Fibroblast of lung (primary cell): Measurements from ENCODE around the gene SDCCAG8. TPM values are rescaled to one million over a fixed set of nuclear protein-coding genes. Genes with fewer than 3 reads are reported as not detected.

Experiments used
- DNase-seq, 2 donors: peaks; one replicate each; pipeline versions ENCODE4 v3.0.0 to v3.0.0-alpha.2; 2010; ENCODE audit warnings: low read depth in 2 of 2
- H2AFZ ChIP-seq: 2 replicates; pipeline ENCODE4 v1.5.1; 2012; ENCODE audit warnings: low read length, control low read depth, inconsistent platforms
- H3K27ac ChIP-seq: 2 replicates; pipeline ENCODE4 v1.5.1; 2011; ENCODE audit warnings: low read length, control low read depth; ENCODE audit not compliant: insufficient read depth
- H3K27me3 ChIP-seq: 2 replicates; pipeline ENCODE4 v1.5.1; 2011; ENCODE audit warnings: mild to moderate bottlenecking, low read length; ENCODE audit not compliant: control insufficient read depth, insufficient read depth
- H3K36me3 ChIP-seq: 2 replicates; pipeline ENCODE4 v1.5.1; 2011; ENCODE audit warnings: low read length; ENCODE audit not compliant: control insufficient read depth, insufficient read depth
- H3K4me1 ChIP-seq: 2 replicates; pipeline ENCODE4 v1.5.1; 2011; ENCODE audit warnings: low read length; ENCODE audit not compliant: control insufficient read depth, insufficient read depth; ENCODE audit errors: extremely low read depth
- H3K4me2 ChIP-seq: 2 replicates; pipeline ENCODE4 v1.5.1; 2011; ENCODE audit warnings: low read length, control low read depth; ENCODE audit not compliant: insufficient read depth; ENCODE audit errors: extremely low read depth
- H3K4me3 ChIP-seq, 4 experiments: fragments of 200-600 bp in 1 of 4; sonication (generic) in 1 of 4; replicated peaks in 1 of 4; 2 replicates each; pipeline ENCODE4 v1.5.1; 2011 to 2016; ENCODE audit warnings: low read length in 4 of 4, low read depth in 3 of 4, mild to moderate bottlenecking in 3 of 4, control low read depth in 2 of 4, inconsistent platforms in 1 of 4, mixed read lengths in 1 of 4; ENCODE audit not compliant: insufficient read depth in 1 of 4; ENCODE audit errors: control extremely low read depth in 1 of 4
- H3K79me2 ChIP-seq: 2 replicates; pipeline ENCODE4 v1.5.1; 2012; ENCODE audit warnings: mild to moderate bottlenecking, low read length, inconsistent platforms; ENCODE audit not compliant: control insufficient read depth, insufficient read depth
- H3K9ac ChIP-seq: 2 replicates; pipeline ENCODE4 v1.5.1; 2011; ENCODE audit warnings: mild to moderate bottlenecking, low read length, control low read depth; ENCODE audit not compliant: insufficient read depth
- H3K9me3 ChIP-seq: 2 replicates; pipeline ENCODE4 v1.5.1; 2012; ENCODE audit warnings: low read depth, low read length; ENCODE audit not compliant: control insufficient read depth, insufficient read depth
- H4K20me1 ChIP-seq: 2 replicates; pipeline ENCODE4 v1.5.1; 2011; ENCODE audit warnings: low read length; ENCODE audit not compliant: control insufficient read depth, insufficient read depth; ENCODE audit errors: extremely low read depth
- EZH2 ChIP-seq: IDR thresholded peaks from 2 replicates; pipeline ENCODE4 v1.5.1; 2012; ENCODE audit warnings: low read length, control low read depth, mild to moderate bottlenecking; ENCODE audit errors: missing control alignments
- polyA plus RNA-seq, 2 donors: library from polyadenylated mRNA; depleted of rRNA in 1 of 2; stranded (reverse) in 1 of 2; unstranded in 1 of 2; fragments of >200 nt; gene quantifications; 2 replicates each; pipeline ENCODE4 v1.2.1, GENCODE V29; 2011 to 2012; ENCODE audit warnings: missing spikeins in 1 of 2
- total RNA-seq: library from RNA; depleted of rRNA; stranded (reverse); fragments of >200 nt; gene quantifications from 2 replicates; pipeline ENCODE4 v1.2.1, GENCODE V29; 2014
- TF ChIP-seq, protein P1 (sequence below), 2 donors: IDR thresholded peaks in 1 of 2; conservative IDR thresholded peaks in 1 of 2; 1 replicate in 1 of 2; 2 replicates in 1 of 2; pipeline ENCODE4 v1.5.1; 2011 to 2012; ENCODE audit warnings: low read length in 2 of 2, control low read depth in 1 of 2, inconsistent platforms in 1 of 2, low read depth in 1 of 2, mild to moderate bottlenecking in 1 of 2

Gene SDCCAG8
- total and polyA plus RNA-seq, 2 donors (not counting 1 experiment from before 2014, with no cell fraction given), result 34.8 to 53.2 TPM

DNA sequence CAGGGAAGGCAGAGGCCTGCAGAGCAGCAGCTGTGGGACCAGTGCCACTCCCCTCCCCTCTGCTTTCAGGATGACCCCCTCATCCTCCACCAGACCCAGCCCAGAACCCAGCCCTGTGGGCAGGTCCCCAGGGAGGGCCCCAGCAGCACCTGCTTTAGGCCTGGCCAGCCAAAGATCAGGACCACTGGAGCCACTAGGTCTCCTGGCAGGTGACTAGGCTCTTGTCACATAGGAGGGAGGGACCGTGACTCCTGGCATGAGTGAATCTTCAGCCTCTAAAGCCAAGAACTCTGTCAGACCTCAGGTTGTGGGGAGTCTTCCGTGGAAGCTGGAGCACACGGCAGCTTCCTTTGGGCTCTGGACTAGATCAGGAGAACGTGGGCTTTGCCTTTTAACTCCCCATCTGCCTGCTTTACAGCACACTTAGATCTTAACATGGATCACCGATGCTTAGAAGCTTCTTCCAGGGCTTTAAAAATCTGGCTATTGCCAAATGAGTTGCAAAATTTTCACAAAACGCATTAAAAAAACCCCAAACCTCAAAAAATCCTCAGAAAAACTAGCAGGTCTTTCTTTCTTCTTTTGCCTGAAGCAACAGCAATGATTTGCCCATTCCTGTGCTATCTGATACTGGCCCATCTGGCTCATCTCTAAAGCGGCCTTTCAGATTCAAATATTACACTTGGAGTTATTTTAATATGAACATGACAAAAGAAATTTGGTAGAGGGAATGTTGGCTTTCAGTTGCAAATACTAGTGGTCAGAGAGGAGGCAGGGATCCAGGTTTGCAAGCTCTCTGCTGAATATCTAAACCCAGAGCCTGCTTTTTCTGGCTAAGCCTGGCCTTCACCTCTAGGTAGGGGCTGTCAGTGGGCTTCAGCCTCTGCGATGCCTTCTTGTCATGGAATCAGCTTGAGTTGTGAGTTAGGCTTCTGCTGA is 235.2 kb downstream of the SDCCAG8 start:
- no peak overlapping the region for H3K4me3 ChIP-seq
- peaks cover 3% of the 10 kb centered on the region for H3K36me3 ChIP-seq
- no peak overlapping the region for H2AFZ ChIP-seq
- H3K27me3 ChIP-seq, result no peaks in the 10 kb centered on the region
- peak; percentile 56 to 91 for DNase-seq
- H3K79me2 ChIP-seq, result no peaks in the 10 kb centered on the region
- peaks cover 7% of the 10 kb centered on the region for H3K4me1 ChIP-seq
- TF ChIP-seq, protein P1, sequence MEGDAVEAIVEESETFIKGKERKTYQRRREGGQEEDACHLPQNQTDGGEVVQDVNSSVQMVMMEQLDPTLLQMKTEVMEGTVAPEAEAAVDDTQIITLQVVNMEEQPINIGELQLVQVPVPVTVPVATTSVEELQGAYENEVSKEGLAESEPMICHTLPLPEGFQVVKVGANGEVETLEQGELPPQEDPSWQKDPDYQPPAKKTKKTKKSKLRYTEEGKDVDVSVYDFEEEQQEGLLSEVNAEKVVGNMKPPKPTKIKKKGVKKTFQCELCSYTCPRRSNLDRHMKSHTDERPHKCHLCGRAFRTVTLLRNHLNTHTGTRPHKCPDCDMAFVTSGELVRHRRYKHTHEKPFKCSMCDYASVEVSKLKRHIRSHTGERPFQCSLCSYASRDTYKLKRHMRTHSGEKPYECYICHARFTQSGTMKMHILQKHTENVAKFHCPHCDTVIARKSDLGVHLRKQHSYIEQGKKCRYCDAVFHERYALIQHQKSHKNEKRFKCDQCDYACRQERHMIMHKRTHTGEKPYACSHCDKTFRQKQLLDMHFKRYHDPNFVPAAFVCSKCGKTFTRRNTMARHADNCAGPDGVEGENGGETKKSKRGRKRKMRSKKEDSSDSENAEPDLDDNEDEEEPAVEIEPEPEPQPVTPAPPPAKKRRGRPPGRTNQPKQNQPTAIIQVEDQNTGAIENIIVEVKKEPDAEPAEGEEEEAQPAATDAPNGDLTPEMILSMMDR (conservative IDR thresholded peaks at IDR 0.05 in 1 of 2, IDR thresholded peaks at IDR 0.05 in 1 of 2; ENCODE audit: low read depth in 1 of 2, low read length in 2 of 2), result no peak
- no peak for TF ChIP-seq EZH2
- no peaks in the 10 kb centered on the region for H3K9me3 ChIP-seq
- no peaks in the 10 kb centered on the region for H4K20me1 ChIP-seq
- H3K9ac ChIP-seq, result no peak overlapping the region
- H3K27ac ChIP-seq, result no peak overlapping the region
- no peak overlapping the region for H3K4me2 ChIP-seq

DNA sequence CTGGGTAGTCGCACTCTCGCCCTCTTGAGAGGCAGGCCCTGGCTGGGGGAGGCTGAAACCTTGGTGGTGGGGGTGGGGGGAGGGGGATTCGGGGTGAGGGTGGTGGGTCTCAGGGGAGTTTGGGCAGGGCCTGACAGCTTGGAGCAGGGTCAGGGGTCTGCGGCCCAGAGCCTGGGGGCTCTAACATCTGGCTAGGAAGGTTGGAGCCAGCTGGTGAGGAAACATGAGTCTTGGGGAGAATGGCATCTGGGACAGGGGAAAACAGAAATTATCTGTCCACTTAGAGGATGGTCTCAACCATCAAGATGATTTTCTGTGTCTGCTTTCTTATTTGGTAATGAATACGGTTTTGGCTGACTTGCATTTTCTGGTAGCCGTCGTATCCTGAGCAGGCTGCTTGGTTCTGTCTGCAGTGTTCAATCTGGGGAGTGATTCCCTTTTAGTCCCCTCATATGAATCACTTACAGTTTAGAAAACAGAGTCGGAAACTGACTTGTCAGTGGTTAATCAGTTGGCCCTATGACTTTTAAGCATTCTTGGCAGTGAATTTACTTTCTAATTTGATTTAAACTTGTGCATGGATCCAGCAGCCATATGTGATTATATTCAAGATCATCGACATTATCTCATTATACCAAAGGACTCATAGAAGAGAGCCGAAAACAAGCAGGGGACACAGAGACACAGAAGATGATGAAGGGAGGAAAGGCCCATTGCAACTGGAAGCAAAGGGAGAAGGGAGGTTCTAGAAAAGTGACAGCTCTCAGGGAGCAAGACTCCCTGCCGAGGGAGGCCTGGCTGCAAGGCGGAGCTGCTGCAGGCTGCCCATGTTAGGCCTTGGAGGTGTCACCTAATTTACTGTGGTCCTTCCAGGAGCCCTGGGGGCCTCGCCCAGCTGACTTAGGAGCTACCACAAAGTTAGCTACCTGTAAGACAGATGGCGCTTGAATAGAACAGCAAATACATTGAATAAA is 237.6 kb downstream of the SDCCAG8 start:
- H3K9ac ChIP-seq, result no peak overlapping the region
- peaks cover 7% of the 10 kb centered on the region for H3K36me3 ChIP-seq
- no peaks in the 10 kb centered on the region for H3K9me3 ChIP-seq
- no peak overlapping the region for H3K27ac ChIP-seq
- no peak overlapping the region for H2AFZ ChIP-seq
- H3K4me1 ChIP-seq, result peaks cover 9% of the 10 kb centered on the region
- DNase-seq, result peak; percentile 29 to 63
- no peaks in the 10 kb centered on the region for H3K27me3 ChIP-seq
- H3K79me2 ChIP-seq, result no peaks in the 10 kb centered on the region
- no peak for TF ChIP-seq EZH2
- TF ChIP-seq, protein P1 (conservative IDR thresholded peaks at IDR 0.05 in 1 of 2, IDR thresholded peaks at IDR 0.05 in 1 of 2; ENCODE audit: low read depth in 1 of 2, low read length in 2 of 2), result no peak
- no peak overlapping the region for H3K4me3 ChIP-seq
- H4K20me1 ChIP-seq, result no peaks in the 10 kb centered on the region
- H3K4me2 ChIP-seq, result no peak overlapping the region
